ENCODE measurements around the gene FOXJ2. TPM values are rescaled to one million over a fixed set of nuclear protein-coding genes. Genes with fewer than 3 reads are reported as not detected.

The FOXJ2 gene
- total RNA-seq, 1 experiment from 2014 or later: 18.7 TPM

- ChIA-PET CTCF (no interaction called here), POLR2A (interaction anchor here (0.6 kb wide), 1 partner anchor 157 kb away, joined by 4 read pairs; no protein-coding TSS in a partner anchor)
- no peaks in the 10 kb centered on the region for H3K4me1 Mint-ChIP-seq (ENCODE audit: low read depth, unreplicated experiment)
- no peak overlapping the region for H3K4me3 Mint-ChIP-seq (ENCODE audit: unreplicated experiment)
- BruUV-seq (replicated peaks): no TSS peak
- no peak overlapping the region for H3K27ac Mint-ChIP-seq (ENCODE audit: unreplicated experiment)
- no peak for TF ChIP-seq CTCF (IDR thresholded peaks at IDR 0.05; ENCODE audit: insufficient read depth in 1 of 2, low read depth in 1 of 2, low read length in 1 of 2, severe bottlenecking in 1 of 2, unreplicated experiment in 1 of 2)
- H3K9me3 ChIP-seq: no peaks in the 10 kb centered on the region
- H3K36me3 Mint-ChIP-seq (ENCODE audit: insufficient read depth, unreplicated experiment): peaks cover 55% of the 10 kb centered on the region
- intact Hi-C loops (cut with micrococcal nuclease; ENCODE audit: unreplicated experiment): no loop called here
- no peaks in the 10 kb centered on the region for H3K9me3 Mint-ChIP-seq (ENCODE audit: unreplicated experiment)
- DNase-seq: no peak
- H3K36me3 ChIP-seq (ENCODE audit: control insufficient read depth, insufficient read depth, low read length): no peaks in the 10 kb centered on the region; the same call in 1 of the 2 replicates
- no peak overlapping the region for H3K4me3 ChIP-seq (ENCODE audit: low read depth, low read length)
- no peaks in the 10 kb centered on the region for H3K4me1 ChIP-seq
- H3K27me3 Mint-ChIP-seq (ENCODE audit: insufficient read depth, unreplicated experiment): no peaks in the 10 kb centered on the region
- H3K27me3 ChIP-seq (replicated peaks; ENCODE audit: control insufficient read depth, insufficient read depth, low read length): no peaks in the 10 kb centered on the region
Measured at GRCh38 chr12:8093291-8093690, 60.8 kb downstream of the FOXJ2 start.

- no peak overlapping the region for H3K4me3 ChIP-seq (ENCODE audit: low read depth, low read length)
- Mint-ChIP-seq H3K27ac (ENCODE audit: unreplicated experiment) (no peak overlapping the region), H3K27me3 (ENCODE audit: insufficient read depth, unreplicated experiment) (no peaks in the 10 kb centered on the region), H3K36me3 (ENCODE audit: insufficient read depth, unreplicated experiment) (peaks cover 46% of the 10 kb centered on the region), H3K4me3 (ENCODE audit: unreplicated experiment) (no peak overlapping the region), H3K4me1 (ENCODE audit: low read depth, unreplicated experiment) (no peaks in the 10 kb centered on the region), H3K9me3 (ENCODE audit: unreplicated experiment) (no peaks in the 10 kb centered on the region)
- no peaks in the 10 kb centered on the region; the same call in 1 of the 2 replicates for H3K9me3 ChIP-seq
- intact Hi-C loops (cut with micrococcal nuclease; ENCODE audit: unreplicated experiment): no loop called here
- POLR2A ChIA-PET: no interaction called here
- DNase-seq: no peak
- no TSS peak for BruUV-seq (replicated peaks)
- H3K4me1 ChIP-seq: no peaks in the 10 kb centered on the region
- CTCF ChIA-PET: no interaction called here
- no peaks in the 10 kb centered on the region; the same call in 1 of the 2 replicates for H3K36me3 ChIP-seq (ENCODE audit: control insufficient read depth, insufficient read depth, low read length)
- no peak for TF ChIP-seq CTCF (IDR thresholded peaks at IDR 0.05; ENCODE audit: insufficient read depth in 1 of 2, low read depth in 1 of 2, low read length in 1 of 2, severe bottlenecking in 1 of 2, unreplicated experiment in 1 of 2)
- no peaks in the 10 kb centered on the region for H3K27me3 ChIP-seq (replicated peaks; ENCODE audit: control insufficient read depth, insufficient read depth, low read length)
Measured at GRCh38 chr12:8096281-8096915, 63.9 kb downstream of the FOXJ2 start.

GRCh38 chr12:8099235-8099634, 66.7 kb downstream of the FOXJ2 start:
- Histone ChIP-seq H3K36me3 (ENCODE audit: control insufficient read depth, insufficient read depth, low read length) (no peaks in the 10 kb centered on the region; the same call in 1 of the 2 replicates), H3K27me3 (replicated peaks; ENCODE audit: control insufficient read depth, insufficient read depth, low read length) (no peaks in the 10 kb centered on the region), H3K4me3 (ENCODE audit: low read depth, low read length) (no peak overlapping the region), H3K4me1 (no peaks in the 10 kb centered on the region), H3K9me3 (no peaks in the 10 kb centered on the region; the same call in 1 of the 2 replicates)
- POLR2A ChIA-PET: no interaction called here
- no peaks in the 10 kb centered on the region for H3K27me3 Mint-ChIP-seq (ENCODE audit: insufficient read depth, unreplicated experiment)
- DNase-seq: no peak
- H3K4me1 Mint-ChIP-seq (ENCODE audit: low read depth, unreplicated experiment): no peaks in the 10 kb centered on the region
- H3K9me3 Mint-ChIP-seq (ENCODE audit: unreplicated experiment): no peaks in the 10 kb centered on the region
- CTCF ChIA-PET: no interaction called here
- H3K36me3 Mint-ChIP-seq (ENCODE audit: insufficient read depth, unreplicated experiment): peaks cover 22% of the 10 kb centered on the region
- TF ChIP-seq CTCF (IDR thresholded peaks at IDR 0.05; ENCODE audit: insufficient read depth in 1 of 2, low read depth in 1 of 2, low read length in 1 of 2, severe bottlenecking in 1 of 2, unreplicated experiment in 1 of 2): no peak
- H3K27ac Mint-ChIP-seq (ENCODE audit: unreplicated experiment): no peak overlapping the region
- no TSS peak for BruUV-seq (replicated peaks)
- intact Hi-C loops (cut with micrococcal nuclease; ENCODE audit: unreplicated experiment): no loop called here
- H3K4me3 Mint-ChIP-seq (ENCODE audit: unreplicated experiment): no peak overlapping the region

Other genes starting within 250 kb of the FOXJ2 start
- not detected in 2 replicates for gene NANOG, start 243.3 kb upstream of the FOXJ2 start, total RNA-seq (2022)
- gene SLC2A14, start 159.8 kb upstream of the FOXJ2 start, total RNA-seq (2022): 129 and 141 TPM in 2 replicates
- gene SLC2A3, start 96.5 kb upstream of the FOXJ2 start, total RNA-seq (2022): 2,966 and 3,303 TPM in 2 replicates
- not detected in 2 replicates for gene C3AR1, start 33.6 kb downstream of the FOXJ2 start, total RNA-seq (2022)
- 49.1 and 50.1 TPM in 2 replicates for gene NECAP1, start 49.6 kb downstream of the FOXJ2 start, total RNA-seq (2022)
- gene CLEC4A, start 90.9 kb downstream of the FOXJ2 start, total RNA-seq (2022): 0.32 and 0.70 TPM in 2 replicates
- gene ZNF705A, start 124.3 kb downstream of the FOXJ2 start, total RNA-seq (2022): not detected in 2 replicates
- 0.14 and 0.34 TPM in 2 replicates for gene FAM90A1, start 194.9 kb downstream of the FOXJ2 start, total RNA-seq (2022)

Measured in Caco-2 (cell line).